H9 (cell line): Measurements from ENCODE around the gene THSD4. TPM values are rescaled to one million over a fixed set of nuclear protein-coding genes. Genes with fewer than 3 reads are reported as not detected.

Experiments used
- DNase-seq: peaks from one replicate; pipeline ENCODE4 v3.0.0-alpha.2; 2017
- H2AFZ ChIP-seq: one replicate; pipeline ENCODE4 v1.6.1; 2013; ENCODE audit warnings: mild to moderate bottlenecking, low read length, control low read depth, moderate library complexity
- H2AK5ac ChIP-seq: 2 replicates; pipeline ENCODE4 v1.6.1; 2013; ENCODE audit warnings: low read length, control low read depth, mixed read lengths; ENCODE audit not compliant: insufficient read length
- H2BK120ac ChIP-seq: one replicate; pipeline ENCODE4 v1.6.1; 2013; ENCODE audit warnings: low read depth, mild to moderate bottlenecking, low read length, control low read depth, inconsistent platforms; ENCODE audit not compliant: poor library complexity, severe bottlenecking
- H2BK12ac ChIP-seq: 2 replicates; pipeline ENCODE4 v1.6.1; 2013; ENCODE audit warnings: low read length, control low read depth, mixed read lengths, low read depth; ENCODE audit not compliant: insufficient read length
- H2BK15ac ChIP-seq: 2 replicates; pipeline ENCODE4 v1.6.1; 2013; ENCODE audit warnings: low read depth, low read length, control low read depth
- H2BK20ac ChIP-seq: one replicate; pipeline ENCODE4 v1.6.1; 2013; ENCODE audit warnings: low read depth, mild to moderate bottlenecking, low read length, control low read depth, inconsistent platforms; ENCODE audit not compliant: poor library complexity, severe bottlenecking
- H2BK5ac ChIP-seq: 2 replicates; pipeline ENCODE4 v1.6.1; 2013; ENCODE audit warnings: low read length, control low read depth, mixed read lengths; ENCODE audit not compliant: insufficient read length
- H3K14ac ChIP-seq: 2 replicates; pipeline ENCODE4 v1.6.1; 2013; ENCODE audit warnings: low read length, control low read depth; ENCODE audit not compliant: insufficient read depth
- H3K18ac ChIP-seq: 2 replicates; pipeline ENCODE4 v1.6.1; 2013; ENCODE audit warnings: low read depth, mild to moderate bottlenecking, mixed read lengths, low read length, control low read depth; ENCODE audit not compliant: insufficient read length
- H3K23ac ChIP-seq: 2 replicates; pipeline ENCODE4 v1.6.1; 2013; ENCODE audit warnings: low read length, control low read depth, mixed read lengths, low read depth; ENCODE audit not compliant: insufficient read length
- H3K23me2 ChIP-seq: 2 replicates; pipeline ENCODE4 v1.6.1; 2013; ENCODE audit warnings: low read depth, mild to moderate bottlenecking, mixed read lengths, low read length, control low read depth; ENCODE audit not compliant: insufficient read length, poor library complexity, severe bottlenecking
- H3K27ac ChIP-seq: 2 replicates; pipeline ENCODE4 v1.5.1; 2013; ENCODE audit warnings: low read length, control low read depth, mixed read lengths, low read depth; ENCODE audit not compliant: insufficient read length
- H3K27me3 ChIP-seq: 2 replicates; pipeline ENCODE4 v1.6.1; 2013; ENCODE audit warnings: low read length, control low read depth, inconsistent platforms; ENCODE audit not compliant: insufficient read depth
- H3K4ac ChIP-seq: 2 replicates; pipeline ENCODE4 v1.6.1; 2013; ENCODE audit warnings: low read depth, mild to moderate bottlenecking, control low read depth, inconsistent platforms, low read length, moderate library complexity
- H3K4me1 ChIP-seq: 2 replicates; pipeline ENCODE4 v1.6.1; 2013; ENCODE audit warnings: low read length, control low read depth, inconsistent platforms; ENCODE audit not compliant: insufficient read depth
- H3K4me2 ChIP-seq: 2 replicates; pipeline ENCODE4 v1.6.1; 2013; ENCODE audit warnings: low read length, control low read depth, mixed read lengths; ENCODE audit not compliant: insufficient read length, insufficient read depth
- H3K56ac ChIP-seq: 2 replicates; pipeline ENCODE4 v1.6.1; 2013; ENCODE audit warnings: low read depth, mild to moderate bottlenecking, mixed read lengths, low read length, control low read depth; ENCODE audit not compliant: insufficient read length
- H3K79me1 ChIP-seq: 2 replicates; pipeline ENCODE4 v1.6.1; 2013; ENCODE audit warnings: low read depth, mild to moderate bottlenecking, moderate library complexity, low read length, control low read depth, inconsistent platforms; ENCODE audit not compliant: insufficient read depth, poor library complexity, severe bottlenecking
- H3K79me2 ChIP-seq: 2 replicates; pipeline ENCODE4 v1.6.1; 2013; ENCODE audit warnings: low read length, control low read depth, inconsistent platforms; ENCODE audit not compliant: insufficient read depth
- H3K9ac ChIP-seq: 2 replicates; pipeline ENCODE4 v1.6.1; 2013; ENCODE audit warnings: low read length, control low read depth, mixed read lengths; ENCODE audit not compliant: insufficient read length; ENCODE audit errors: extremely low read depth
- H3K9me3 ChIP-seq: one replicate; pipeline ENCODE4 v1.6.1; 2013; ENCODE audit warnings: low read depth, low read length, inconsistent platforms; ENCODE audit not compliant: control insufficient read depth
- H3T11ph ChIP-seq: one replicate; pipeline ENCODE4 v1.6.1; 2013; ENCODE audit warnings: mild to moderate bottlenecking, low read length, control low read depth, inconsistent platforms
- H4K20me1 ChIP-seq: one replicate; pipeline ENCODE4 v1.6.1; 2013; ENCODE audit not compliant: control insufficient read depth, insufficient read length, insufficient read depth
- H4K5ac ChIP-seq: 2 replicates; pipeline ENCODE4 v1.6.1; 2013; ENCODE audit warnings: low read depth, mild to moderate bottlenecking, mixed read lengths, low read length, control low read depth; ENCODE audit not compliant: insufficient read length
- H4K8ac ChIP-seq: replicated peaks from 2 replicates; pipeline ENCODE4 v1.6.1; 2013; ENCODE audit warnings: low read length, control low read depth, mixed read lengths, low read depth; ENCODE audit not compliant: insufficient read length
- H4K91ac ChIP-seq: 2 replicates; pipeline ENCODE4 v1.6.1; 2013; ENCODE audit warnings: low read depth, mild to moderate bottlenecking, moderate library complexity, mixed read lengths, low read length, control low read depth; ENCODE audit not compliant: insufficient read length
- H3K27ac Mint-ChIP-seq, 3 experiments: 2 replicates in 2 of 3; 3 replicates in 1 of 3; pipeline ENCODE4 v1.8.0; 2020 to 2021; ENCODE audit warnings: mixed read lengths in 3 of 3, mild to moderate bottlenecking in 1 of 3, moderate library complexity in 1 of 3
- H3K27me3 Mint-ChIP-seq: 2 replicates; pipeline ENCODE4 v1.8.0; 2021; ENCODE audit warnings: low read depth, mild to moderate bottlenecking, moderate library complexity, mixed read lengths
- H3K36me3 Mint-ChIP-seq, 3 experiments: 2 replicates in 2 of 3; 3 replicates in 1 of 3; pipeline ENCODE4 v1.8.0; 2020 to 2021; ENCODE audit warnings: low read depth in 3 of 3, mixed read lengths in 3 of 3; ENCODE audit not compliant: insufficient read depth in 1 of 3
- H3K4me1 Mint-ChIP-seq, 2 experiments: 2 replicates each; pipeline ENCODE4 v1.8.0; 2020; ENCODE audit warnings: mixed read lengths in 2 of 2
- H3K4me3 Mint-ChIP-seq, 2 experiments: 2 replicates in 1 of 2; 3 replicates in 1 of 2; pipeline ENCODE4 v1.8.0; 2020 to 2021; ENCODE audit warnings: mild to moderate bottlenecking in 2 of 2, mixed read lengths in 2 of 2, moderate library complexity in 1 of 2
- H3K9me3 Mint-ChIP-seq, 2 experiments: 2 replicates in 1 of 2; 3 replicates in 1 of 2; pipeline ENCODE4 v1.8.0; 2020; ENCODE audit warnings: mild to moderate bottlenecking in 2 of 2, mixed read lengths in 2 of 2, moderate library complexity in 1 of 2
- CTCF ChIP-seq: fragments of 200-600 bp; sonication (generic); conservative IDR thresholded peaks from 3 replicates; pipeline ENCODE4 v1.8.0; 2021; ENCODE audit warnings: antibody characterized with exemption, mild to moderate bottlenecking
- WGBS: extraction: QIAGEN DNeasy Blood & Tissue Kit; methylation state at CpG from one replicate; pipeline ENCODE4 v1.1.7; 2013; ENCODE audit warnings: missing lambda C conversion rate, low lambda C conversion rate, mixed read lengths; ENCODE audit not compliant: insufficient read length; ENCODE audit errors: extremely low coverage; 5-methylcytosine and 5-hydroxymethylcytosine counted together
- total RNA-seq: library from RNA; stranded (reverse); gene quantifications from 2 replicates; pipeline ENCODE4 v1.2.1, GENCODE V29; 2021

The THSD4 gene
- total RNA-seq, 1 experiment from 2014 or later: 5.5 TPM

- no peak overlapping the region for H2BK5ac ChIP-seq
- Mint-ChIP-seq H3K27ac (no peak overlapping the region; a peak in 1 of 7 replicates), H3K36me3 (peaks cover 4 to 11% (median 6%) of the 10 kb centered on the region in 3 experiments; a peak in 4 of 7 replicates), H3K4me1 (peaks cover 7 to 17% of the 10 kb centered on the region in 2 experiments), H3K9me3 (peaks cover 2 to 11% of the 10 kb centered on the region in 2 experiments; a peak in 4 of 5 replicates), H3K27me3 (no peaks in the 10 kb centered on the region; the same call in none of the 2 replicates), H3K4me3 (no peak overlapping the region)
- no peaks in the 10 kb centered on the region; the same call in 1 of the 2 replicates for H3K4me1 ChIP-seq
- H3K79me2 ChIP-seq: no peaks in the 10 kb centered on the region
- H3K27ac ChIP-seq: no peak overlapping the region
- no peak overlapping the region for H3K56ac ChIP-seq
- no peak overlapping the region for H3K9ac ChIP-seq
- no peak overlapping the region for H2BK12ac ChIP-seq
- H3K18ac ChIP-seq: no peak overlapping the region
- no peaks in the 10 kb centered on the region for H3K79me1 ChIP-seq
- no peak overlapping the region for H3T11ph ChIP-seq
- H2AK5ac ChIP-seq: no peak overlapping the region
- no peak overlapping the region for H3K4ac ChIP-seq
- H3K23me2 ChIP-seq: no peaks in the 10 kb centered on the region
- no peak overlapping the region for H3K23ac ChIP-seq
- no peak overlapping the region for H2BK120ac ChIP-seq
- DNase-seq: no peak
- no peak overlapping the region for H4K5ac ChIP-seq
- no peak overlapping the region for H3K14ac ChIP-seq
- H3K4me2 ChIP-seq: no peak overlapping the region
- H3K27me3 ChIP-seq: no peaks in the 10 kb centered on the region
- no peak overlapping the region for H2BK15ac ChIP-seq
- H2BK20ac ChIP-seq: no peak overlapping the region
- H3K9me3 ChIP-seq: no peaks in the 10 kb centered on the region
- no peak for TF ChIP-seq CTCF
- H4K20me1 ChIP-seq: no peaks in the 10 kb centered on the region
- H2AFZ ChIP-seq: no peak overlapping the region
- H4K91ac ChIP-seq: no peak overlapping the region
- no peak overlapping the region for H4K8ac ChIP-seq
- no CpG with 5 or more reads among the region's 6 CpGs for WGBS
These were observed 683.4 kb downstream of the THSD4 start for GRCh38 chr15:71798641-71799040.
